GM19035 (cell line): ENCODE data around the gene GXYLT1.
"Not testable (repeated sequence)": the region's sequence is repeated elsewhere in the genome, so short reads cannot be mapped to it uniquely, and the experiment has no call there.

ENCODE experiments used
- ATAC-seq: cut with Tn5 transposase; IDR thresholded peaks from one replicate; pipeline ENCODE4 v1.9.1; 2021; ENCODE audit not compliant: unreplicated experiment

GXYLT1 gene

DNA sequence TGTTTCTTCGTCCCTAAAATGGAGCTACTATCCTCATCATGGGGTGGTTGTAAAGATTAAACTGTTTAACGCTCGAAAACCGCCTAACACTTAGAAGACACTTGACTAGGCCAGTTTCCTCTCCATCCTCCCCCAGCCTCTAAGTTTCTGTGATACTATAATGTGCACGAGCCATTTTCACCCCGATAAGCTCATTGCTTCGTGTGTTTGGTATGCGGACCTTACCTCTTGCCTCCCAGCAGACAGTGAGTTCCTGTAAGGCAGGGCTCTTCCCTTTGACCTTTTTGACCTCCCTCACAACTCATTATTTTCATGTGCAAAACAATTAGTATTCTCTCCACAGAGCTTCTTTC, 499 bp upstream of the GXYLT1 start:
- ATAC-seq, result no peak

DNA sequence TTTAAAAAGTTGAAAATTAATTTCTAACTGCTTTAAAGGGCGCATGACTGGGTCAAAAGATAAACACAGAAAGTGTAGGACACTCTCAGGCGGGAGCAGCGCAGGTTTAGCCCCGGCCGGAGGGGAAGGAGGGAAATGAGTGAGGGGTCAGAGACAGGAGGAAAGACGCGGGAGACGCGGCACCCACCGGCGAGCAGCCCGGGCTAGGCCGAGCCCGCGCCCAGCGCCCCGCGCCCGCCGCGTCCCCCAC, 591 bp downstream of the GXYLT1 start:
- ATAC-seq, result no peak

DNA sequence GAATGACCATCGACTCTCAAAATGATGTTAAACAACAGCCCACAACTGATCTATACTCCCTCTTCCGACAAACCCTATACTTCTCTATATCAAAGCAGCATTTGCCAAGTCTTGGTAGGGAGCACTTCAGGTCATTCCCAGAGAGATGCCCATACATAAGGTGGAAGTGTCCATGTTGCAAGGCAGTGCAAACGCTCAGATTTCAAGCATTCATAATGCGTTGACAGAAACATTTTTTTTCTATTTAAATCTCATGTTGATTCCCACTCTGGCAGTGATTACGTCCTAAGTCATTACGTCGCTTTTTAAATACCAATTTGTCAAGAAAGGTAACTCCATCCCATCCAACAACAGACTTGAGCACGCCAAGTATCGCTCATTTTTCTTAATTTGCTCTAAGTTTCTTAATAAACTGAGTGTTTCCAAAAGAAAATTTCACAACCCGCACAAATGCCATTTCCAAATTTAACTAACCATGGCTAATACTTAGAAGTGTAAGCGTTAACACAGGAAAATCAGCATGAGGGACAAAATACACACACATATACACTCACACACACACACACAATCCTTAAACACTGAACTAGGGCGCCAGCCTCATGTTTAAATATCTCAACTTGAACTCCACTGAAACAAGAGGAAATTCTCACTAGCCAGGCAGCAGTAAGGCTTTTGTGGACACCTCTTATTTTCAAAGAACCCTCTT, 1.1 kb downstream of the GXYLT1 start:
- ATAC-seq, result peak; percentile 3

DNA sequence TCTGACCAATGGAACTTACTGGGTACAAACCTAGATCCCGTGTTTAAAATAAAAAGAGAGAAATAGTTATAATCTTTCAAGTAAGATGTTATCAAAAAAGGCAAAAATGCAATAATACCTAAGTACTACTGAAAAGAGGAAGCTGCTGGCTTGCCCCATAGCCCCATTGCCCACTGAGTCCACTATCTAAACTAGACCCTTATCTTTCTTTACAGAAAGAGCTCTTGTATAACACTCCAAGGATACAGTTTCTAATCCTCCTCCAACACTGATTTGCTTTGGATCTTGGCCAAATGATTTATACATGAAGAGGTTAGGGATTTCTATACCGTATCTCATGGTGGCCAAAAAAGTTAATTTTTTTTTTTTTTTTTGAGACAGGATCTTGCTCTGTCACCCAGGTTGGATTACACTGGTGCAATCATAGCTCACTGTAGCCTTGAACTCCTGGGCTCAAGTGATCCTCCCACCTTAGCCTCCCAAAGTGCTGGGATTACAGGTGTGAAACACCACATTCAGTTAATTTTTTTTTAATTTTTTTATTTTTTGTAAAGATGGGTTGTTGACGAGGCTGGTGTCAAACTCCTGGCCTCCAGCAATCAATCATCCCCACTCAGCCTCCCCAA, 2.6 kb downstream of the GXYLT1 start:
- ATAC-seq, result no peak

DNA sequence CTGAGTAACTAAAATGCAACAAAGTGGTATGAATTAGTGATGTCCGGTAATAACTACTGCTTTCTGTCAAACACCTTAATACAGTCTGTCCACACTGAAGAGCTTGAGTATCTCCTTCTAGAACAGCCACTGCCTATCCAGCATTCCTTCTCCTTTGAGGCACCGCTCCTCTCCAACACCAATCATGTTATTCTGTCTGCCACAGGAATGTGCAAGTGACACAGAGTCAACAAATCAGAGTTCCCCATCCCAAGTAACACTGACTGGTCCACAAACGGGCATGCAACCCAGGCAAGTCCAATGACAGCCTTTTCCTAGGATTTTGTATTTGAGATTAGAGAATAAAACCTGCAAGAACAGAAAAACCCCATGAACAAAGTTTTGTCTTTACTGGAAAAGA, 3.8 kb downstream of the GXYLT1 start:
- no peak for ATAC-seq

DNA sequence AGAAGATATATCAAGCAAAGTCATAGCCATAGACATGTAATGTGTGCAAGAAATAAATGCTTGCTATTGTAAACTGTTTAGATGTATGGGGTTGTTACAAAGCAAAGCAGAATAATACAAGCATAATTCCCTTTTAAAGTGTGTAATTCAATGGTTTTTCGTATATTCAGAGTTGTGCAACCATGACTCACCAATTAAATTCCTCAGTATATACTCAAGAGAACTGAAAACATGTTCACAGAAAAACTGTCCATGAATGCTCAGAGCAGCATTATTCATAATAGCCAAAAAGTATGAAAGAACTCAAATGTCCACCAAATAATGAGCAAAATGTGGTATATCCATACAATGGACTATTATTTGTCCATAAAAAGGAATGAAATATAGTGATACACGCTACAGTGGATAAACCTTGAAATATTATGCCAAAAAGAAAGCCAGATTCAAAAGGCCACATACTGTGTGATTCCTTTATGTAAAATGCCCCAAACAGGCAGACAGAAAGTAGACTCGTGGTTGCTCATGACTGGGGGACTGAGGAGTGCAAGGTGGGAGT, 9.3 kb downstream of the GXYLT1 start:
- no peak for ATAC-seq

DNA sequence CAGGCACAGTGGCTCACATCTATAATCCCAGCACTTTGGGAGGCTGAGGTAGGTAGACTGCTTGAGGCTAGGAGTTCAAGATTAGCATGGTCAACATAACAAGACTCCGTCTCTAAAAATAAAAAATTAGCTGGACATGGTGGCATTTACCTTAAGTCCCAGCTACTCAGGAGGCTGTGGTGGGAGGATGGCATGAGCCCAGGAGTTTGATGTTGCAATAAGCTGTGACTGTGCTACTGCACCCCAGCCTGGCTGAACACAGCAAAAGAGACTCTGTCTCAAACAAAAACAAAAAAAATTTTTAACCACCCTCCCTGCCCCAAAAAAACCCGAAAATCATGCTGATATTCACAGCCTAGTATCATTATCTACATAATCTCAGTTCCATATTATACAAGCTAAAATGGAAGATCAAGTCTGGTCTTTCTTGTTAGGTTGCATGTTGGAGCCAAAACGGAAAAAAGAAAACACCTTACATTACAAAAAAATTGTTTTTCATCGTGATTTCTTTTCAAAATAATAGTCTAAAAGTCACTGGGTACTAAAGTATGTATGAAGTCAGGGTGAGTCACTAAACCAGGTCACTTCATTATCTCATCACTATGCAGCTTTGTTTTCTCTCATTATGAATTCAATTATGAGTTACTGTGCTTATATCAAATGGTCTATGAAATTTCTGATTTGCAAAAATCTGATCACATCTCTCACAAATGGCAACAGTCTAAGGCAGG, 13.8 kb downstream of the GXYLT1 start:
- ATAC-seq, result no peak

DNA sequence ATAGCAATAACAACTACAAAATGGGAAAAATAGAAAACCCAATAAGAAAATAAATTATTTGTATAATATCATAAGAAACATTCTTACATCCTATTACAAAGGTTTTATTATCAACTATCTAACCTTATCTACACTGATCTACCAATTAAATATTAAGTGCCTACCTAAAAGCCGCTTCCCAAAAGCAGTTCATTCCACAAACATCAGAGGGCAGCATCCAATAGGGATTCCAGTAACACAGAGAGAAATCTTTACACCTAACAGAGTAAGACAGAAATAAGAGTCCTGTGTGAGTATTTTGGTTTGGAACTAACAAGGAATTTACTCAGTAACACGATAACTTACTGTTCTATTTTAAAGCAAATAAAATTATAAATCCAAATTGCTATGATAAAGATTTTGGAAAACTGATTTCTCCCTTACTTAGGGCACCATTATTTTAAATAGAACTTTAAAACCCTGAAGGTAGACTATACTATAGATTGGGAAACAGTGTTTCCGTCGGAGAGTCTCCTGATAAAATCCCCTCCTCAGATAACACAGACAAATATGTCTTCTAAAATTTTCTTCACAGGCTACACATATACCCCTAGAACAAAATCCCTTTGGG, 15.0 kb downstream of the GXYLT1 start:
- ATAC-seq, result no peak

DNA sequence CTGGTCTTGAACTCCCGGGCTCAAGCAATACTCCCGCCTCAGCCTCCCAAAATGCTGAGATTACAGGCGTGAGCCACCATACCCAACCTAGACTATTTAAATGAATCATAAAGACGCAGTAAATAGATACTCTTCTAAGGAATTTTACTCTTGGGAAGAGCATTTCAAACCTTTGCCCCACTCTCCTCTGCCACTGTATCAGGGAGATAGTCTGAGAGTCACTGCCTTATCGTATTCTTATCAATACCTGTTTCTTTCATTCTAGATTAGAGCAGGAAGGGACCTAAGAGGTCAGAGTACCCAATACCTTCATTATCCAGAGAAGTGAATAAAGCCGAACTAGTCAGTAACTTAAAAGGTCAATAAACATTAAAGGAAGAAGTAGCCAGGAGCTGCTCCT, 15.8 kb downstream of the GXYLT1 start:
- no peak for ATAC-seq

DNA sequence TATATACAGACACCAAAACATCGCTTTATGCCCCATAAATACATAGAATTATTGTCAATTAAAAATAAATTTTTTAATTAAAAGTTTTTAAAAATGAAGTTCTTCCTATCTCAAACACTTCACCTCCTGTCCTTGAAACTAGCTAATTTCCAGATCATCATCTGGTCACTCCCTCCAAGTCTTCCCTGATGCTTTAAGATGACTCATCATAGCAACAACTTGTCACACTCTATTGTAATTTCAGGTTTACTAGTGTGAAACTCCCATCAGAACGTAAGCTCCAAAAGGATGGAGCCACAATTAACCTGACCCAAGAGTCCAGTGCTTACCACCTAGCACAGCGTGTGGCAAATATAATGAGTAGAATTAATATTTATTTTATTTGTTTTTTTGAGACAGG, 16.3 kb downstream of the GXYLT1 start:
- no peak for ATAC-seq

DNA sequence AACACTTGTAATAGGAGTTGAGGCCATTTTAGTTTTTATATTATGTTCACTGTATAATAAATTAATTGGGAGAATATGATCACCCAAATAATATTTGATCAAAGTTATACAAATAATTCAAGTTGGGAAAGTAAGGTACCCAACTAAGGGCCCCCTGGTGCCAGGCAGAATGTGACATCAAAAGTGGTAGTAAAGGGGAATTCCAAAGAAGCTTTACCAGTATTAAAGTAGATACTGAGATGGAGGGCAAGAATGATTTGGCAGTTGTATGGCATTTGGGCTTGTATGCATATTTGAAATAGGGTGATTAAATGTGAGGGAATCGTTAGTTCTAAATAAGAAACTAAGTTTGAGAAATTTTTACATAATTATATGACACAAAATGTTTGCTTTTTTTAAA, 17.7 kb downstream of the GXYLT1 start:
- no peak for ATAC-seq

DNA sequence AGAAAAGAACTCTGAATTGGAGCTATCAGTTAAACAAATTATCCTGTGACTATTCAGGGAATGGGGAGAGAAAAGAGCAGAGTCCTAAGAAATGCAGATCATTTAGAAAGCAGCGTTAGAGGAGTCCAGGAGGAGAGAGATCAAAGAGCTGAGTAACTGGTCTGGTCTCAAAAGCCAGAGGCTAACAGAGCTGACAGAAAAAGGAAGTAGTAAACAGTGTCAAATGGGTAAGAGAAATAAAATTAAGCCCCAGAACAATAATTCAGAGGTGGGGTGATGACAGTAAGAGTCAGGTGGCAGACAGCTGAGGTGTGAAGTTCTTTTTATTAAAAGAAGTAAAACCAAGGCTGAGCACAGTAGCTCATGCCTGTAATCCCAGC, 19.3 kb downstream of the GXYLT1 start:
- no peak for ATAC-seq

DNA sequence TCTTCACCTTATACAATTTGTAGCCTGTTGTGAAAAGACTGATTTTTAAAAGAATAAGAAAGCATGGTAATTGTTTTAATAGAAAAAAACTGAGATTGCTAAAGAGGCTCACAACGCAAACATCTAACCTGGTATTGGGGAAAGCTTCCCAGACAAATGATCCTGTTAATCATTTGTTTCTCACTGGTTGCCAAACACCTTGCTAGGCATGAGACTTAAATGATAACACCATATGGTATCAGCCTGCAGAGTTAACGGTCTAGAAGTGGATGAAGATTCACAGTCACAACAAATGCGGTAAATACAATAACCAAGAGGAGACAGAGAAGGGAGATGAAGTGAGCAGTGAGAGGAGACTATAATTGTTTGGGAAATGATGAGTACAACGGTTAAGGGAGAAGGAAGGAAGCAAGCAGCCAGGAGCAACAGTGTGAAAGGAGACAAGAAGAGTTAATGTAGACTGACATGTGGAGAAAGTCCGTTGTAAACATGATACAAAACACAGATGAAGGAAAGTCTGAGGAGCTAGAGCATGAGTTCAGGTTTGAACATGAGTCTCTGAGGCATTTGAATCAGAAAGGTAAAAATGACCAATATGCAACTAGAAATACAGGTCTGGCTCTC, 19.8 kb downstream of the GXYLT1 start:
- ATAC-seq, result no peak

DNA sequence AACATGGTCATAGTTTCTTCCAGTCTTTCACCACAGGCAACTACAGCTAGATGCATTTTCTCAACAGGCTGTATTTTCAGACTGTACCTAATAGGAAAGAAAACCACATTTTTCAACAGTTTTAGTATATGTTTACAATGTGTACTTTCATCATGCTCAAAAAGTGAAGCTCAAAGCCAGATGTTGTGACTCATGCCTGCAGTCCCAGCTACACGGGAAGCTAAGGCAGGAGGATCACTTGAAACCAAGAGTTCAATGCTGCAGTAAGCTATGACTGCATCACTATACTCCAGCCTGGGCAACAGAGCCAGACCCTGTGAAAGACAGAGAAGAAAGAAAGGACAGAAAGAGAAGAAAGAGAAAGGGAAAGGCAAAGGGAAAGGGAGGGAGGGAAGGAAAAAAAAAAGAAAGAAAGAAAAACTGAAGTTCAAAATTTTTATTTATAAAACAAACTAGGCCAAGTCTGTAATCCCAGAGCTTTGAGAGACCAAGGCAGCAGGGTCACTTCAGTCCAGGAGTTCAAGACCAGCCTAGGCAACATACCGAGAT, 25.5 kb downstream of the GXYLT1 start:
- no peak for ATAC-seq

DNA sequence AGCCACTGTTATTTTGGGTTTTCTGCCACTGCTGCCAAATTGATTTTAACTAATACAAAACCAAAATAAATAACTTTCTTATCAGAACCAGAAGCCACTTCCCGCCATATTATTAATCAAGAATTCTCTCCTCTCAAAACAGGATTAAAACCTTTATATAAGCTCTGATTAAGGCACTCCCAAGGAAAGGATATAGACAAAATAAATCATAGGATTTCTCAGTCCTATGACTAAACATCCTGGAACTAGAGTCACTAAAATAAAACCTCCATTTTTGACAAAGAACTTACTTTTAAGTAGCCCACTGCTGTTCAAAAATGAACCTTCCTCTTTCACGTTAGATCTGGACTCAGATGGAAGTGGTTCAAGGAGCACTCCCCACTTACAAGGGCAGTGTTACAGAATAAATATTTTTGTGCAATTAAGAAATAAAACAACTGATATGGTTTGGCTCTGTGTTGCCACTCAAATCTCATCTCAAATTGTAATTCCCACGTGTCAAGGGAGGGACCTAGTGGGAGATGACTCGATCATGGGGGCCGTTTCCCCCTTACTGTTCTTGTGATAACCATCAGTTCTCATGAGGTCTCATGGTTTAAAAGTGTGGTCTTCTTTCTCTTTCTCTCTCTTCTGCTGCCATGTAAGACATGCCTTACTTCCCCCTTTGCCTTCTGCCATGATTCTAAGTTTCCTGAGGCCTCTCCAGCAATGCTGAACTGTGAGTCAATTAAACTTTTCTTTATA, 26.4 kb downstream of the GXYLT1 start:
- no peak for ATAC-seq

DNA sequence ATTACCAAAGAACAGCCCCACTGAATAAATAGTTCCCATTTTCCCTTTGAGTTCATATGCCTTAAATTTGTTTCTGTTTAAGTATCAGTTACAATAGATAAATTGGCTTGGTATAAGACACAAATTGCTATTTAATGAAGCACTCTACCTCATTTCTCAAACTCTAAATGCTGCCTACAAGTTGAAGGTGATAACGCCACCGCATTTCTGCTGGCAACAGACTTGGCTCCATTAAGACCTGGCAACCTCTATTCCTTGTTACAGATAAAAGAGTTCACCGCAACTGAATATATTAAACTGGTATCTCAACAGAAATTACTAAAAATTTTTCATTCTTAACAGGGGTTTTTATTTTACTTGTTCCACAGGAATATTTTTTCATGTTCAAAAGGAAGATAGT, 35.6 kb downstream of the GXYLT1 start:
- no peak for ATAC-seq

DNA sequence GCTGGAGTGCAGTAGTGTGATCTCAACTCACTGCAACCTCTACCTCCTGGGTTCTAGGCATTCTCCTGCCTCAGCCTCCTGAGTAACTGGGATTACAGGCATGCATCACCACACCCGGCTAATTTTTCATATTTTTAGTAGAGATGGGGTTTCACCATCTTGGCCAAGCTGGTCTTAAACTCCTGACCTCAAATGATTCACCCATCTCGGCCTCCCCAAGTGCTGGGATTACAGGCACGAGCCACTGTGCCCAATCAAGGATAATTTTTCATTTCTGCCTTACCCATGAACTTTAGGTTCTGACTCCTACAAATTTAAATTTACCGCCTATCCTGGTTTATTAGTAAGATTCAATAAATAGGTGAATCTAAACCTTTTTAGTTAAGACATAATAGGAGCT, 37.9 kb downstream of the GXYLT1 start:
- not testable (repeated sequence) for ATAC-seq

DNA sequence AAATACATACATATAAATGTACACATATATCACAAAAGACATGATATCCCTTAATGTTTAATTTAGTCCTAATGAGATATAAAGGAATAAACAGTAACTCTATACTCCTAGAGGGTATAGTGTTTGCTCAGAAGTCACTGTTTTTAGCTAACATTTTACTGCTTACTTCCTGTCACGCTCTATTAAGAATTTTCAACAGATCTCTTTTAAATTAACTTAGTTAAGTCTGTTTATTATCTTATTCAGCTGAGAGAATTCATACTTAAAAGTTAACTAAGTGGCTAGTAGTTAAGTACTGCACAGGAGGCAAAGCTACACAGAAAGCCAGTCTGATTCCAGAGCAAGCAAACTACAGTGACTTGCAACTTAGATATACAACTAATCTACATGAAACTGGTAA, 39.9 kb downstream of the GXYLT1 start:
- ATAC-seq, result no peak

DNA sequence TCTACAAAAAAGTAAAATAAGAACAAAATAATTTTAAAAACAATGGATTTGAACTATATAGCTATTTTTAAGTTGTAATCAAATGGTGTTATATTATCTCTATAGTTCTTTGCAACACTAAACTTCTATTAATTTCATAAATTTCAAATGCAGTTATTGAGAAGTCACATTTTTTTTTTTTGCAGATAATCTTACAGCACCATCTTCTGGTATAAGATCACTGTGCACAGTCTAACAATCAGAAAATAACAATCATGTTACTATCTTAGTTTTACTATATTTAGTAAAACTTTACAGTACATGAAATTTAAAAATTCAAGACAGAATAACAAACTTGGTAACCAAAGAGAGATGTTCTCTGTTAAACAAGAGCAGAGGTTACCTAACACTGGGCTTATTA, 40.6 kb downstream of the GXYLT1 start:
- ATAC-seq, result no peak

DNA sequence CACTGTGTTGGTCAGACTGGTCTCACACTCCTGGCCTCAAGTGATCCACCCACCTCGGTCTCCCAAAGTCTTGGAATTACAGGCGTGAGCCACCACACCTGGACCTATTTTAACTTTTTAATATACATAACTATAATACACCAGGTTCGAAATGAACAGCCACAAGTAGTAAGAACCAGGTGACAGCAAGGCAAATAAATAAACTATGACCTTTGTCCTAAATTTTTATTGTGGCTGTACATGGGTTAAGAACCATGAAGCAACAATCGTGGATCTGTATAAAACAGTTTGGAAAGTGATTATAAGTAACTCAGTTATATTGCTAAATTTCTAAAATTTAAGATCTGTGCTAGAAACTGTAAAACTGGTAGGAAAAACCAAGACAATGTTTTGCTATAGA, 41.5 kb downstream of the GXYLT1 start:
- ATAC-seq, result no peak

DNA sequence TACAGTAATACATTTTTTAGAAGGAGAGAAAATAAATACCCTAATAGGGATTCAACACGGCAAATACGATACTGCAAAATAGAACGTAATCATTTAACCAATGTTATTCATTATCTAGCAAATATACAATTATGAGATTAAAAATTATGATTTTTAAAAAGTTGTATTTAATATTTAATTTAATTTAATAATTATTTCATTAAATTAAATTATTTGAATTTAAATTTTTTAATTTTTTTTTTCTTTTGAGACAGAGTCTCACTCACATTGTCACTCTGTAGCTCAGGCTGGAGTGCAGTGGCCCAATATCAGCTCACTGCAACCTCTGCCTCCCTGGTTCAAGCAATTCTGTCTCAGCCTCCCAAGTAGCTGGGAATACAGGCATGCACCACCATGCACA, 42.0 kb downstream of the GXYLT1 start:
- ATAC-seq, result no peak
